ENCODE results near the gene CCDC144A. TPM values are rescaled to one million over a fixed set of nuclear protein-coding genes. Genes with fewer than 3 reads are reported as not detected.
"Not testable (repeated sequence)": the region's sequence is repeated elsewhere in the genome, so short reads cannot be mapped to it uniquely, and the experiment has no call there.

The CCDC144A gene
- total RNA-seq, 2 donors from 2014 or later = 0.13 to 0.20 TPM

- H3K9ac ChIP-seq (ENCODE audit: low read depth in 2 of 2, low read length in 2 of 2) = no peak overlapping the region
- no peaks in the 10 kb centered on the region for H3K27me3 ChIP-seq
- no peak overlapping the region for H3K27ac ChIP-seq
- no peaks in the 10 kb centered on the region for H3K36me3 ChIP-seq
- no peak for DNase-seq
- H3K4me3 ChIP-seq = no peak overlapping the region
- H3K4me1 ChIP-seq = no peaks in the 10 kb centered on the region
- intact Hi-C loops (cut with DNase I) = no loop called here
- H3K9me3 ChIP-seq = no peaks in the 10 kb centered on the region
- TF ChIP-seq CTCF (IDR thresholded peaks at IDR 0.05) = no peak
Measured at GRCh38 chr17:16661217-16661616, 28.8 kb upstream of the CCDC144A start.

GRCh38 chr17:16662936-16663335, 27.1 kb upstream of the CCDC144A start:
- intact Hi-C loops (cut with DNase I) = no loop called here
- DNase-seq = no peak

GRCh38 chr17:16666553-16666906, 23.5 kb upstream of the CCDC144A start:
- H3K27ac ChIP-seq; H3K9ac ChIP-seq (ENCODE audit: low read depth in 2 of 2, low read length in 2 of 2); H3K9me3 ChIP-seq; intact Hi-C loops (cut with DNase I); H3K4me3 ChIP-seq; H3K27me3 ChIP-seq; DNase-seq; H3K36me3 ChIP-seq; H3K4me1 ChIP-seq: not testable (repeated sequence)

More at GRCh38 chr17:16662936-16663335, 27.1 kb upstream of the CCDC144A start:
- no peak overlapping the region for H3K9ac ChIP-seq (ENCODE audit: low read depth in 2 of 2, low read length in 2 of 2)
- no peaks in the 10 kb centered on the region for H3K36me3 ChIP-seq
- H3K27ac ChIP-seq = no peak overlapping the region
- no peaks in the 10 kb centered on the region for H3K9me3 ChIP-seq
- H3K4me1 ChIP-seq = no peaks in the 10 kb centered on the region
- TF ChIP-seq CTCF (IDR thresholded peaks at IDR 0.05) = no peak
- no peak overlapping the region for H3K4me3 ChIP-seq
- H3K27me3 ChIP-seq = peaks cover 6% of the 10 kb centered on the region

- intact Hi-C loops (cut with DNase I); H3K27ac ChIP-seq; H3K9ac ChIP-seq (ENCODE audit: low read depth in 2 of 2, low read length in 2 of 2); H3K36me3 ChIP-seq; DNase-seq; H3K27me3 ChIP-seq; H3K4me3 ChIP-seq; H3K4me1 ChIP-seq; H3K9me3 ChIP-seq: not testable (repeated sequence)
Measured at GRCh38 chr17:16666907-16667636, 23.0 kb upstream of the CCDC144A start.

GRCh38 chr17:16676676-16677268, 13.3 kb upstream of the CCDC144A start:
- no peaks in the 10 kb centered on the region for H3K27me3 ChIP-seq
- intact Hi-C loops (cut with DNase I) = no loop called here
- no peak overlapping the region for H3K4me3 ChIP-seq
- TF ChIP-seq CTCF (IDR thresholded peaks at IDR 0.05) = no peak
- no peaks in the 10 kb centered on the region for H3K36me3 ChIP-seq
- no peak overlapping the region for H3K27ac ChIP-seq
- H3K9me3 ChIP-seq = no peaks in the 10 kb centered on the region
- H3K9ac ChIP-seq (ENCODE audit: low read depth in 2 of 2, low read length in 2 of 2) = no peak overlapping the region
- DNase-seq = no peak
- no peaks in the 10 kb centered on the region for H3K4me1 ChIP-seq

- H3K27me3 ChIP-seq; DNase-seq; intact Hi-C loops (cut with DNase I): not testable (repeated sequence)
Measured at GRCh38 chr17:16683290-16684138, 6.5 kb upstream of the CCDC144A start.

GRCh38 chr17:16686019-16686418, 4.0 kb upstream of the CCDC144A start:
- H3K9me3 ChIP-seq; intact Hi-C loops (cut with DNase I); H3K27ac ChIP-seq; H3K4me1 ChIP-seq; H3K36me3 ChIP-seq; H3K27me3 ChIP-seq; H3K9ac ChIP-seq (ENCODE audit: low read depth in 2 of 2, low read length in 2 of 2); DNase-seq; H3K4me3 ChIP-seq: not testable (repeated sequence)

More at GRCh38 chr17:16683290-16684138, 6.5 kb upstream of the CCDC144A start:
- H3K9ac ChIP-seq (ENCODE audit: low read depth in 2 of 2, low read length in 2 of 2); H3K4me1 ChIP-seq; H3K27ac ChIP-seq; H3K36me3 ChIP-seq; H3K9me3 ChIP-seq; H3K4me3 ChIP-seq: not testable (repeated sequence)

GRCh38 chr17:16687151-16687550, 2.9 kb upstream of the CCDC144A start:
- H3K4me3 ChIP-seq; intact Hi-C loops (cut with DNase I); H3K4me1 ChIP-seq; DNase-seq; H3K36me3 ChIP-seq; H3K9ac ChIP-seq (ENCODE audit: low read depth in 2 of 2, low read length in 2 of 2); H3K27ac ChIP-seq; H3K9me3 ChIP-seq; H3K27me3 ChIP-seq: not testable (repeated sequence)

GRCh38 chr17:16690447-16690846, 406 bp downstream of the CCDC144A start:
- intact Hi-C loops (cut with DNase I) = not testable (repeated sequence)

GRCh38 chr17:16697603-16698002, 7.6 kb downstream of the CCDC144A start:
- H3K4me3 ChIP-seq, H3K27ac ChIP-seq: not testable (repeated sequence)

More at GRCh38 chr17:16690447-16690846, 406 bp downstream of the CCDC144A start:
- not testable (repeated sequence) for H3K36me3 ChIP-seq; H3K4me3 ChIP-seq; H3K9ac ChIP-seq (ENCODE audit: low read depth in 2 of 2, low read length in 2 of 2); H3K27ac ChIP-seq; H3K9me3 ChIP-seq; DNase-seq; H3K4me1 ChIP-seq; H3K27me3 ChIP-seq

More at GRCh38 chr17:16697603-16698002, 7.6 kb downstream of the CCDC144A start:
- H3K36me3 ChIP-seq; H3K4me1 ChIP-seq; DNase-seq; intact Hi-C loops (cut with DNase I); H3K27me3 ChIP-seq; H3K9ac ChIP-seq (ENCODE audit: low read depth in 2 of 2, low read length in 2 of 2); H3K9me3 ChIP-seq: not testable (repeated sequence)
